K562 (cell line): ENCODE data around the gene ZCWPW1. TPM values are rescaled to one million over a fixed set of nuclear protein-coding genes. Genes with fewer than 3 reads are reported as not detected.

Experiments used
- ATAC-seq: fragments of 200-7000 bp; cut with Tn5 transposase; 3 replicates; pipeline ENCODE4 v1.9.1; 2020; ENCODE audit warnings: moderate library complexity
- BruUV-seq: library from RNA; stranded (reverse); fragments of 400-500 nt; replicated peaks from 2 replicates; lab custom pipeline; 2021; lab: Mats Ljungman, UMichigan
- CTCF ChIA-PET: fragments of 300-600 bp; formaldehyde crosslinking; extraction: SDS; loops from one replicate; lab custom pipeline; 2021; ENCODE audit warnings: low intra/inter-chr PET ratio; lab: Yijun Ruan, JAX
- POLR2A ChIA-PET: fragments of 300-600, 350-650 bp; sonication (Branson Sonifier 250); formaldehyde crosslinking; extraction: SDS; loops from one replicate; lab custom pipeline; 2021; ENCODE audit warnings: antibody characterized with exemption, inconsistent platforms; lab: Yijun Ruan, JAX
- DNase-seq, 4 experiments: peaks; one replicate each; pipeline versions ENCODE4 v3.0.0 to v3.0.0-alpha.2; 2011 to 2018; ENCODE audit warnings: low spot score in 3 of 4, mixed read lengths in 3 of 4; ENCODE audit errors: extremely low read depth in 1 of 4
- FAIRE-seq: peaks from 2 replicates; lab custom pipeline; 2011; peaks lifted over from hg19 to GRCh38; lab: Jason Lieb, UNC
- H2AFZ ChIP-seq: 2 replicates; pipeline ENCODE4 v1.6.0; 2011; ENCODE audit warnings: low read depth, low read length, control low read depth, inconsistent platforms
- H3K27ac ChIP-seq: fragments of 200-600 bp; 3 replicates; pipeline ENCODE4 v1.8.0; 2011; ENCODE audit warnings: low read depth, mild to moderate bottlenecking, control low read depth, inconsistent platforms, low read length, moderate library complexity, mixed read lengths; ENCODE audit errors: extremely low read depth
- H3K27me3 ChIP-seq, 2 experiments: fragments of 300-600 bp in 1 of 2; 2 replicates in 1 of 2; 3 replicates in 1 of 2; pipeline versions ENCODE4 v1.6.0 to v1.8.0; 2011; ENCODE audit warnings: inconsistent platforms in 2 of 2, low read length in 2 of 2, mild to moderate bottlenecking in 1 of 2, mixed read lengths in 1 of 2, moderate library complexity in 1 of 2; ENCODE audit not compliant: control insufficient read depth in 2 of 2, insufficient read depth in 2 of 2
- H3K36me3 ChIP-seq: fragments of 300-600 bp; 3 replicates; pipeline ENCODE4 v1.8.0; 2011; ENCODE audit warnings: mild to moderate bottlenecking, low read length, inconsistent platforms; ENCODE audit not compliant: control insufficient read depth, insufficient read depth
- H3K4me1 ChIP-seq, 2 experiments: fragments of 200-600 bp in 1 of 2; replicated peaks in 1 of 2; 2 replicates in 1 of 2; 3 replicates in 1 of 2; pipeline versions ENCODE4 v1.5.1 to v1.8.0; 2011; ENCODE audit warnings: inconsistent platforms in 2 of 2, low read length in 2 of 2, mild to moderate bottlenecking in 1 of 2, mixed read lengths in 1 of 2, moderate library complexity in 1 of 2; ENCODE audit not compliant: control insufficient read depth in 2 of 2, insufficient read depth in 2 of 2
- H3K4me2 ChIP-seq: 2 replicates; pipeline ENCODE4 v1.6.1; 2011; ENCODE audit warnings: low read length, control low read depth, inconsistent platforms, mixed read lengths; ENCODE audit not compliant: insufficient read depth
- H3K4me3 ChIP-seq: fragments of 200-600 bp; sonication (generic), shearing (Covaris generic); 2 replicates; pipeline ENCODE4 v1.5.1; 2016; ENCODE audit warnings: control low read depth, inconsistent platforms
- H3K79me2 ChIP-seq: fragments of 200-600 bp; 3 replicates; pipeline ENCODE4 v1.8.0; 2011; ENCODE audit warnings: low read length, inconsistent platforms; ENCODE audit not compliant: control insufficient read depth, insufficient read depth
- H3K9ac ChIP-seq, 2 experiments: 2 replicates each; pipeline versions ENCODE4 v1.6.0 to v1.6.1; 2011; ENCODE audit warnings: low read depth in 2 of 2, low read length in 2 of 2, control low read depth in 1 of 2, inconsistent platforms in 1 of 2, mild to moderate bottlenecking in 1 of 2, mixed read lengths in 1 of 2; ENCODE audit not compliant: insufficient read depth in 1 of 2
- H3K9me1 ChIP-seq: one replicate; pipeline ENCODE4 v1.6.0; 2011; ENCODE audit warnings: inconsistent platforms, mild to moderate bottlenecking, low read length, moderate library complexity; ENCODE audit not compliant: control insufficient read depth, insufficient read depth
- H3K9me3 ChIP-seq: replicated peaks from 2 replicates; pipeline ENCODE4 v1.5.1; 2011; ENCODE audit warnings: low read depth, low read length, inconsistent platforms; ENCODE audit not compliant: control insufficient read depth, insufficient read depth
- H4K20me1 ChIP-seq: replicated peaks from 2 replicates; pipeline ENCODE4 v1.6.1; 2011; ENCODE audit warnings: low read length, inconsistent platforms, mixed read lengths; ENCODE audit not compliant: control insufficient read depth, insufficient read depth
- ATF1 ChIP-seq, 2 experiments: fragments of 450-650 bp in 1 of 2; IDR thresholded peaks; 2 replicates each; pipeline ENCODE4 v1.6.1; 2016; ENCODE audit warnings: missing compliant biosample characterization in 1 of 2, missing genetic modification characterization in 1 of 2
- CBFA2T2 ChIP-seq: fragments of 450-650 bp; conservative IDR thresholded peaks from 2 replicates; pipeline ENCODE4 v1.6.1; 2017; ENCODE audit warnings: mild to moderate bottlenecking
- DLX4 ChIP-seq: fragments of 250-450 bp; sonication (Bioruptor Pico); IDR thresholded peaks from 2 replicates; pipeline ENCODE4 v1.6.1; 2021; ENCODE audit warnings: mild to moderate bottlenecking
- E2F1 ChIP-seq: sonication (generic); formaldehyde crosslinking; IDR thresholded peaks from 2 replicates; pipeline ENCODE4 v1.8.1; 2023; ENCODE audit warnings: mild to moderate bottlenecking, missing genetic modification reagents, moderate library complexity
- EHMT2 ChIP-seq: fragments of 450-650 bp; IDR thresholded peaks from 2 replicates; pipeline ENCODE4 v1.6.1; 2018; ENCODE audit warnings: antibody characterized with exemption
- GTF2A2 ChIP-seq: IDR thresholded peaks from 2 replicates; pipeline ENCODE4 v1.6.1; 2016; ENCODE audit warnings: mild to moderate bottlenecking, missing genetic modification characterization, missing compliant biosample characterization
- HNRNPL ChIP-seq: fragments of 200-400 bp; formaldehyde crosslinking; IDR thresholded peaks from 2 replicates; pipeline ENCODE4 v1.6.1; 2017; ENCODE audit warnings: low read depth, mild to moderate bottlenecking, low read length
- MAX ChIP-seq: sonication (generic); formaldehyde crosslinking; IDR thresholded peaks from 2 replicates; pipeline ENCODE4 v1.9.0; 2022; ENCODE audit warnings: mild to moderate bottlenecking, missing genetic modification reagents
- MYC ChIP-seq, 2 experiments: fragments of 250-450 bp in 1 of 2; sonication (Bioruptor Pico) in 1 of 2; IDR thresholded peaks; 2 replicates each; pipeline versions ENCODE4 v1.5.1 to v1.6.1; 2012 to 2021; ENCODE audit warnings: low read depth in 2 of 2, borderline replicate concordance in 1 of 2, improper control_type of control experiment in 1 of 2, low read length in 1 of 2, mild to moderate bottlenecking in 1 of 2, moderate library complexity in 1 of 2
- NR0B1 ChIP-seq: fragments of 450-650 bp; IDR thresholded peaks from one replicate; pipeline ENCODE4 v1.6.1; 2018; ENCODE audit warnings: mild to moderate bottlenecking, moderate library complexity; ENCODE audit not compliant: partially characterized antibody
- POLR3A ChIP-seq: IDR thresholded peaks from 2 replicates; pipeline ENCODE4 v1.6.1; 2011; ENCODE audit warnings: borderline replicate concordance, mild to moderate bottlenecking, moderate library complexity; ENCODE audit not compliant: insufficient read length, insufficient read depth; ENCODE audit errors: extremely low read depth
- TCFL5 ChIP-seq: fragments of 250-450 bp; sonication (Bioruptor Pico); conservative IDR thresholded peaks from 2 replicates; pipeline ENCODE4 v1.6.1; 2021; ENCODE audit warnings: mild to moderate bottlenecking, moderate library complexity, matching md5 sums
- TOE1 ChIP-seq, 2 experiments: fragments of 450-650 bp in 1 of 2; sonication (generic) in 1 of 2; formaldehyde crosslinking in 1 of 2; IDR thresholded peaks; 2 replicates each; pipeline versions ENCODE4 v1.7.1 to v1.8.0; 2016 to 2022; ENCODE audit warnings: borderline replicate concordance in 2 of 2, mild to moderate bottlenecking in 2 of 2, antibody characterized with exemption in 1 of 2, inconsistent platforms in 1 of 2, low read depth in 1 of 2, missing genetic modification reagents in 1 of 2, moderate library complexity in 1 of 2
- ZFP1 ChIP-seq: fragments of 450-650 bp; formaldehyde crosslinking; IDR thresholded peaks from 2 replicates; pipeline ENCODE4 v1.4.0; 2020; ENCODE audit warnings: mild to moderate bottlenecking, mixed read lengths
- ZKSCAN8 ChIP-seq: fragments of 200-800 bp; sonication (Bioruptor generic); IDR thresholded peaks from 2 replicates; pipeline ENCODE4 v1.6.1; 2016; ENCODE audit warnings: missing genetic modification characterization, missing compliant biosample characterization
- ZNF239 ChIP-seq: fragments of 250-450 bp; sonication (Bioruptor Pico); IDR thresholded peaks from 2 replicates; pipeline ENCODE4 v1.4.0; 2020; ENCODE audit warnings: mild to moderate bottlenecking
- WGBS: fragments of 100-300 bp; shearing (Covaris generic); methylation state at CpG from one replicate; pipeline ENCODE4 v1.1.6; 2016; ENCODE audit warnings: low coverage, mixed read lengths; ENCODE audit not compliant: insufficient coverage; ENCODE audit errors: missing lambda C conversion rate; 5-methylcytosine and 5-hydroxymethylcytosine counted together
- in situ Hi-C: fragments of 300-500 bp; cut with MboI; formaldehyde crosslinking; loops from 4 replicates; pipeline ENCODE4 v1.15.0; 2018; ENCODE audit warnings: inconsistent platforms, mixed read lengths
- intact Hi-C: fragments of 100-400 bp; cut with micrococcal nuclease; formaldehyde crosslinking; loops from 2 replicates; pipeline ENCODE4 v1.14.2; 2022
- polyA plus RNA-seq, 8 experiments: library from polyadenylated mRNA; depleted of rRNA in 4 of 8; stranded (reverse) in 5 of 8; unstranded in 3 of 8; fragments of >200 nt; fragmentation: Nextera tagmentation in 2 of 8; fragmentation: Illumina TruSeq in 1 of 8; extraction: Ambion mirVana in 2 of 8; extraction: Trizol in 1 of 8; gene quantifications; 2 replicates each; pipeline versions ENCODE4 v1.2.1 to v1.2.3, GENCODE V29; 2011 to 2014; ENCODE audit warnings: inconsistent platforms in 1 of 8, missing spikeins in 1 of 8
- total RNA-seq, 7 experiments: library from RNA; depleted of rRNA in 6 of 7; stranded (reverse); fragments of >200 nt in 6 of 7; fragmentation: Illumina TruSeq in 2 of 7; extraction: Trizol in 2 of 7; gene quantifications; 2 replicates each; pipeline versions ENCODE4 v1.2.1 to v1.2.3, GENCODE V29; 2011 to 2021; ENCODE audit warnings: low replicate concordance in 1 of 7

ZCWPW1 gene
- total and polyA plus RNA-seq, 9 of the 15 experiments (the other 6 are each of a cell fraction or from before 2014, with no cell fraction given), result 0.18 to 1.7 (median 1.2) TPM

GRCh38 chr7:100400656-100401055 lies 27.8 kb downstream of the ZCWPW1 start (continued):
- TF ChIP-seq NR0B1 (no peak), TOE1 (IDR thresholded peaks at IDR 0.05; ENCODE audit: borderline replicate concordance) (no peak), TOE1 (CRISPR knock-in tag; IDR thresholded peaks at IDR 0.05; ENCODE audit: borderline replicate concordance, low read depth) (no peak), TCFL5 (CRISPR knock-in tag) (no peak), EHMT2 (no peak), ZNF239 (CRISPR knock-in tag) (no peak), MYC (IDR thresholded peaks at IDR 0.05; ENCODE audit: low read depth, low read length) (peak; percentile 42; the same call in 1 of the 2 replicates), MYC (CRISPR knock-in tag; IDR thresholded peaks at IDR 0.05; ENCODE audit: borderline replicate concordance, low read depth) (no peak)

GRCh38 chr7:100400041-100400440 lies 28.5 kb downstream of the ZCWPW1 start:
- in situ Hi-C loops, result no loop called here
- ATAC-seq (no peak), FAIRE-seq (no peak), DNase-seq (no peak)
- WGBS, result 74% methylated on average over 3 of the region's 3 CpGs
- Histone ChIP-seq H3K9me1 (no peaks in the 10 kb centered on the region), H3K4me3 (no peak overlapping the region), H3K9me3 (no peaks in the 10 kb centered on the region), H3K4me1 (peaks cover 0 to 14% of the 10 kb centered on the region in 2 experiments; a peak in 2 of 5 replicates), H3K27me3 (peaks cover 4 to 5% of the 10 kb centered on the region in 2 experiments; a peak in 4 of 5 replicates), H3K9ac (no peak overlapping the region), H4K20me1 (no peaks in the 10 kb centered on the region), H3K36me3 (no peaks in the 10 kb centered on the region), H3K79me2 (no peaks in the 10 kb centered on the region), H2AFZ (no peak overlapping the region), H3K27ac (no peak overlapping the region), H3K4me2 (no peak overlapping the region)
- intact Hi-C loops, result loop anchor here (1.0 to 10.0 kb wide), 4 partner anchors 50 to 325 kb away; partner anchors contain the start of genes EPO and NYAP1
- BruUV-seq, result no TSS peak
- ChIA-PET POLR2A (interaction anchor here (0.7 to 2.3 kb wide), 3 partner anchors 8 to 687 kb away, joined by 3 to 9 read pairs (median 4); no protein-coding TSS in a partner anchor), CTCF (interaction anchor here (0.6 to 3.5 kb wide), 6 partner anchors 8 to 427 kb away, joined by 3 to 23 read pairs (median 9); partner anchors contain the start of gene NYAP1)
- TF ChIP-seq ZKSCAN8 (CRISPR knock-in tag) (no peak), GTF2A2 (tag) (no peak), POLR3A (no peak), CBFA2T2 (no peak), E2F1 (CRISPR knock-in tag) (no peak), MAX (no peak), HNRNPL (no peak), ZFP1 (CRISPR knock-in tag) (no peak), DLX4 (CRISPR knock-in tag) (no peak), ATF1 (CRISPR knock-in tag; IDR thresholded peaks at IDR 0.05) (no peak), ATF1 (tag; IDR thresholded peaks at IDR 0.05) (no peak)
